AG04449 (cell line): Measurements from ENCODE around the gene MGAT3.

ENCODE experiments used
- CTCF ChIA-PET: fragments of 350-600 bp; formaldehyde crosslinking; extraction: SDS; loops from one replicate; lab custom pipeline; 2021; ENCODE audit warnings: antibody characterized with exemption; lab: Yijun Ruan, JAX
- POLR2A ChIA-PET: fragments of 400-600, 350-600 bp; formaldehyde crosslinking; extraction: SDS; loops from one replicate; lab custom pipeline; 2020; ENCODE audit warnings: antibody characterized with exemption, inconsistent platforms; lab: Yijun Ruan, JAX
- DNase-seq: peaks from one replicate; pipeline ENCODE4 v3.0.0-alpha.2; 2010; ENCODE audit warnings: low read depth, low spot score
- H3K4me3 ChIP-seq: 2 replicates; pipeline ENCODE4 v1.5.1; 2011; ENCODE audit warnings: low read depth, mild to moderate bottlenecking, control low read depth, low read length
- TF ChIP-seq, protein P1 (sequence below): IDR thresholded peaks from one replicate; pipeline ENCODE4 v1.5.1; 2011; ENCODE audit warnings: mild to moderate bottlenecking, moderate library complexity, low read length, control low read depth, inconsistent platforms; ENCODE audit not compliant: insufficient read depth; ENCODE audit errors: missing control alignments

The MGAT3 gene

DNA sequence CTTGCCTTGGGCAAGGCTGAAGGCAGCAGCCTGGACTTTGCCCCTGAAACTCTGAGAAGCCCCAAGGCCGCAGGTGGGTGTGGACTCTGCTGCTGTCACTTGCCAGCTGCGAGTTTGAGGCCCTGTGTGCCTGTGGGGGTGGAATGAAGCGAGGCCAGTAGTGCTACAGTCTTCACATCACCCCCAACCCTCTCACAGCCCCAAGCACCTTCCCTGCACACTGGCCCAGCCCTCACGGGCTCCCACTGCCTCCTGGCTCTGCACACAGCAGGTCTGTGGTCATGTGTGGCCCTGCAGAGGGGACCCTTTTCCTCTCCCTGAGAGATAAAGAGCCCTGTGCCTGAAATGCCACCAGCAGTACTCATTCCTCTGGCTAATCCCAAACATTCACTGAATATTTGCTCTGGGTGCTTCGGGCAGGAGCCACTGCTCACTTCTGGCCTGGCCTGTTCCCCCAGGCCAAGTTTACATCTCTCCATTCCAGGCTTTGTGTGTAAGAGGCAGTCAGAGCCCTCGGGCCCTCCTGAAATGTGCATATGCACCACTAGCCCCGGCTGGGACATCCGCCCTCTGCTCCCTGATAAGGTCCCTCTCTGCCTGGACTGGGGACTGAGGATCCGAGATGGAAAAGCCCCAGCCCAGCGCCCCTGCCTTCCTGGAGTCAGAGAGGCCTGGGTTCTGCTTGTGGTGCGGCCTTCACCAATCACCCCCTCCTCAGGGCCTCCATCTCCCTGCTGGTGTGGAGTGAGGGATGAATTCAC is 17.7 kb downstream of the MGAT3 start:
- TF ChIP-seq, protein P1, sequence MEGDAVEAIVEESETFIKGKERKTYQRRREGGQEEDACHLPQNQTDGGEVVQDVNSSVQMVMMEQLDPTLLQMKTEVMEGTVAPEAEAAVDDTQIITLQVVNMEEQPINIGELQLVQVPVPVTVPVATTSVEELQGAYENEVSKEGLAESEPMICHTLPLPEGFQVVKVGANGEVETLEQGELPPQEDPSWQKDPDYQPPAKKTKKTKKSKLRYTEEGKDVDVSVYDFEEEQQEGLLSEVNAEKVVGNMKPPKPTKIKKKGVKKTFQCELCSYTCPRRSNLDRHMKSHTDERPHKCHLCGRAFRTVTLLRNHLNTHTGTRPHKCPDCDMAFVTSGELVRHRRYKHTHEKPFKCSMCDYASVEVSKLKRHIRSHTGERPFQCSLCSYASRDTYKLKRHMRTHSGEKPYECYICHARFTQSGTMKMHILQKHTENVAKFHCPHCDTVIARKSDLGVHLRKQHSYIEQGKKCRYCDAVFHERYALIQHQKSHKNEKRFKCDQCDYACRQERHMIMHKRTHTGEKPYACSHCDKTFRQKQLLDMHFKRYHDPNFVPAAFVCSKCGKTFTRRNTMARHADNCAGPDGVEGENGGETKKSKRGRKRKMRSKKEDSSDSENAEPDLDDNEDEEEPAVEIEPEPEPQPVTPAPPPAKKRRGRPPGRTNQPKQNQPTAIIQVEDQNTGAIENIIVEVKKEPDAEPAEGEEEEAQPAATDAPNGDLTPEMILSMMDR, result no peak
- POLR2A ChIA-PET, result interaction anchor here (0.8 kb wide), 1 partner anchor 45 kb away, joined by 4 read pairs; no protein-coding TSS in a partner anchor
- H3K4me3 ChIP-seq, result no peak overlapping the region
- CTCF ChIA-PET, result interaction anchor here (0.8 to 11.4 kb wide), 7 partner anchors 19 to 550 kb away, joined by 3 to 132 read pairs (median 5); no protein-coding TSS in a partner anchor
- no peak for DNase-seq

GRCh38 chr22:39475337-39475736 is 18.5 kb downstream of the MGAT3 start:
- H3K4me3 ChIP-seq, result no peak overlapping the region
- POLR2A ChIA-PET, result interaction anchor here (0.6 to 0.8 kb wide), 2 partner anchors 44 to 48 kb away, joined by 4 to 5 read pairs; no protein-coding TSS in a partner anchor
- TF ChIP-seq, protein P1, result no peak
- CTCF ChIA-PET, result interaction anchor here (0.8 to 11.4 kb wide), 3 partner anchors 18 to 54 kb away, joined by 4 to 132 read pairs (median 5); no protein-coding TSS in a partner anchor
- DNase-seq, result no peak

- POLR2A ChIA-PET, result interaction anchor here (0.6 kb wide), 1 partner anchor 48 kb away, joined by 5 read pairs; no protein-coding TSS in a partner anchor
- CTCF ChIA-PET, result interaction anchor here (1.6 to 11.4 kb wide), 2 partner anchors 17 to 39 kb away, joined by 4 to 132 read pairs; no protein-coding TSS in a partner anchor
- no peak overlapping the region for H3K4me3 ChIP-seq
- TF ChIP-seq, protein P1, result no peak
- no peak for DNase-seq
Measured at GRCh38 chr22:39475902-39476301, 19.1 kb downstream of the MGAT3 start.

DNA sequence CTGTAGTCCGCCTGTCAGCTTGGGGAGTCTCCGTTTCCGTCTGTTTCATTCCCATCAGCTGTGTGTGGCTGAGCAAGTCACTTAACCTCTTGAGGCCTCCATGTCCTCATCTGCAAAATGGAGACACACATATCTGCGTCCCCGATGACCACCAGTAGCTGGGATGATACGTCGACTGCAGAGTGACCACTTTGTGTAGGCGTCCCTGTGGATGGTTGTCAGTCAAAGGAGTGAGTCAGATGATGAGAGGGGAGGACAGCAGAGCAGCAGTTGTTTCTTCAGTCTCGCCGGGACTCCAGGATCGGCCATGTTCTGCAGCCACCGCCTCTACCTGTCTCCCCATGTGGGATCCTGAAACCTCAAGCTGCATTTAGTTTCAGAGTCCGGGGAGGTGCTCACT is 19.9 kb downstream of the MGAT3 start:
- H3K4me3 ChIP-seq, result no peak overlapping the region
- DNase-seq, result no peak
- TF ChIP-seq, protein P1, result no peak
- ChIA-PET POLR2A (no interaction called here), CTCF (interaction anchor here (1.7 to 11.4 kb wide), 2 partner anchors 17 to 40 kb away, joined by 5 to 132 read pairs; no protein-coding TSS in a partner anchor)

DNA sequence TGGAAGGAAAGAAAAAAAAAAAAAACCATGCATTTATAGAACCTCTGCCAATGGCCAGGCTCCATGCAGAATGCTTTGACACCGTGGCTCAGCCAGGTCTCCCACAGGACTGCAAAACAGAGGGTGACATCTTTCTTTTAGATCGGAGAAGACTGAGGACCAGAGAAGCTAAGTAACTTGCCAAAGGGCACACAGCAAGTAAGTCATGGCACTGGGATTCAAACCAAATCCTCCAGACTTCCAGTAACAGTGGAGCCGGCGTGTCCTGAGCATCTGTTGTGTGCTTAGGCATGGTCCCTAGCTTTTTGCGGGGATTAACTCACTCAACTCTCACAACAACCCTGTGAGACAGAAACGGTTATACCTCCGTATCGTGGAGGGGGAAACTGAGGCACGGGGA is 20.7 kb downstream of the MGAT3 start:
- H3K4me3 ChIP-seq, result no peak overlapping the region
- DNase-seq, result no peak
- TF ChIP-seq, protein P1, result no peak
- ChIA-PET POLR2A (interaction anchor here (0.6 kb wide), 1 partner anchor 16 kb away, joined by 3 read pairs; no protein-coding TSS in a partner anchor), CTCF (interaction anchor here (1.7 to 11.4 kb wide), 2 partner anchors 16 to 41 kb away, joined by 5 to 132 read pairs; no protein-coding TSS in a partner anchor)

GRCh38 chr22:39478441-39478850 is 21.6 kb downstream of the MGAT3 start:
- TF ChIP-seq, protein P1, result no peak
- H3K4me3 ChIP-seq, result no peak overlapping the region
- ChIA-PET CTCF (interaction anchor here (11.4 kb wide), 1 partner anchor 15 kb away, joined by 132 read pairs; no protein-coding TSS in a partner anchor), POLR2A (interaction anchor here (1.0 kb wide), 1 partner anchor 8 kb away, joined by 3 read pairs; no protein-coding TSS in a partner anchor)
- DNase-seq, result no peak
